Suppressor macrophage treated with lipopolysaccharide for 1 hour (primary cell): ENCODE results near the gene DND1.
A peak's percentile ranks its signal among the peaks of the same experiment; 100 is the strongest.
"Not testable (repeated sequence)": the region's sequence is repeated elsewhere in the genome, so short reads cannot be mapped to it uniquely, and the experiment has no call there.

Experiments used
- DNase-seq, 3 donors: peaks; one replicate each; pipeline ENCODE4 v3.0.0-alpha.2; 2020 to 2022

DND1 gene

GRCh38 chr5:140673187-140673976 lies at the start of gene DND1:
TSS of gene DND1 (minus strand) at chr5:140673576. CDS start at chr5:140673542, 34 bp downstream.
- no peak for DNase-seq

GRCh38 chr5:140721395-140721794 lies 48.0 kb upstream of the DND1 start:
- DNase-seq, result not testable (repeated sequence)

DNA sequence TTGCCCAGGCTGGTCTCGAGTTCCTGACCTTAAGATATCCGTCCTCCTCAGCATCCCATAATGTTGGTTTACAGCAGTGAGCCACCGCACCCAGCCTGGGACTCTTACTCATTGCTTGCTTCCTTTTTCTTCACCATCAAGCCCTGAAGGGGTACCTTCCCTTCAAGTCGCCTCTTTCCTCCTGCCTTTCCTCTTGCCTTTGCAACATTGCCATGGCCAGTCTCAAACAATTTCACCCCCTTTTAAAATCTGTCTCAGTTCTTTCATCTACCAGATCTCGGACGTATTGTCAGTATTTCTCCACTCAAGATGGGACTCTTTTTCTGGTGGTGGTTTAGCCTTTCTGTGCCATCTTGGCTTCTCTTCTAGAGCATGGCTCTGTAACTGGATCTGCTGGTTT lies 47.4 kb upstream of the DND1 start:
- not testable (repeated sequence) for DNase-seq

- DNase-seq, result no peak
Observed at GRCh38 chr5:140718266-140718592, 44.9 kb upstream of the DND1 start.

GRCh38 chr5:140716238-140716637 lies 42.9 kb upstream of the DND1 start:
- not testable (repeated sequence) for DNase-seq

DNA sequence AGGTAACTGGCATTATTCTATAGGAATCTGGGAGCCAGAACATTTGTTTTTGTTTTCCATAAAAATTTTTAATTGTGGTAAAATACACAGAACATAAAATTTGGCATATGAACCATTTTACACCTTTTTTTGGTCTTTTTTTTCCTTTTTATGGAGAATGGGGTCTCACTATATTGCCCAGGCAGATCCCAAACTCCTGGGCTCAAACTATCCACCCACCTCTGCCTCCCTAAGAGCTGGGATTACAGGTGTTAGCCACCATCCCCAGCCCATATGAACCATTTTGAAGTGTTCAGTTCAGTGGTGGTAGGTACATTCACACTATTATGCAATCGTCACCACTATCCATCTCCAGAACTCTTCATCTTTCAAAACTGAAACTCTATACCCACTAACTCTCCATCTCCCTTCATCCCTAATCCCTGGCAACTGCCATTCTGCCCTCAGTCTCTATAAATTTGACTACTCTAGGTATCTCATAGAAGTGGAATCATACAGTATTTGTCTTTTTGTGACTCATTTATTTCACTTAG lies 40.3 kb upstream of the DND1 start:
- no peak for DNase-seq

GRCh38 chr5:140711794-140712193 lies 38.4 kb upstream of the DND1 start:
- DNase-seq, result no peak

DNA sequence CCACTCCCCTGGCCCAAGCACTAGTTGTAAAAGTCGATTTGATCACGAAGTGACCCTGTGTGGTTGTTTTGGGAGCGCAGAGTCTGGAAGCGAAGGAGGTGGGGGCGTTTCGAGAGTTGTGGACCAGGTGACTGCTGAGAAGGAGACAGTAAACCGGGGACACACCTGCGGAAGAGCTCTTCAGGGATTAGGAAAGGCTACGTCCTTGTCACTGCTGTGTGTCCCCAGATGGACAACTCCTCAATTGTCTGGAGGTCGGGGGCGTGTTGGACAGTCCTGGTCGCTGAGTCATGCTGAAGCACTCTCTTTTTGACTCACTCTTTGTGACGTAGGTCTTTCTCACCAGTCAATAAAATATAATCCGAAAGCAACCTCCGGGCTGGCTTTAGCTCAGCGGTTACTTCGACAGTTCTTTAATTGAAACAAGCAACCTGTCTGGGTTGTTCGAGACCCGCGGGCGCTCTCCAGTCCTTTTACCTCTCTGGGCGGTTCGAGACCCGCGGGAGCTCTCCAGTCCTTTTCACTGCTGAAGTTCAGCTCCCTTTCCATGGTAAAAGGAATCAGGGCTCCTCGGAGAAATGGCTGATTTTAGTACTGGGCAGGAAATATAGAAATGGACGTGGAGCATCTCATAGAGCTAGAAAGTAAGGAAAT lies 37.6 kb upstream of the DND1 start:
- peak; percentile 95 to 99 (median 99) for DNase-seq

- DNase-seq, result not testable (repeated sequence)
Observed at GRCh38 chr5:140708787-140709186, 35.4 kb upstream of the DND1 start.

- no peak for DNase-seq
Observed at GRCh38 chr5:140707812-140708211, 34.4 kb upstream of the DND1 start.

GRCh38 chr5:140700177-140701144 lies 27.1 kb upstream of the DND1 start, which contains the start of gene ZMAT2:
TSS of gene ZMAT2 (plus strand) at chr5:140700447. CDS start at chr5:140700461, 14 bp downstream.
- peak; percentile 95 to 99 (median 98) for DNase-seq

DNA sequence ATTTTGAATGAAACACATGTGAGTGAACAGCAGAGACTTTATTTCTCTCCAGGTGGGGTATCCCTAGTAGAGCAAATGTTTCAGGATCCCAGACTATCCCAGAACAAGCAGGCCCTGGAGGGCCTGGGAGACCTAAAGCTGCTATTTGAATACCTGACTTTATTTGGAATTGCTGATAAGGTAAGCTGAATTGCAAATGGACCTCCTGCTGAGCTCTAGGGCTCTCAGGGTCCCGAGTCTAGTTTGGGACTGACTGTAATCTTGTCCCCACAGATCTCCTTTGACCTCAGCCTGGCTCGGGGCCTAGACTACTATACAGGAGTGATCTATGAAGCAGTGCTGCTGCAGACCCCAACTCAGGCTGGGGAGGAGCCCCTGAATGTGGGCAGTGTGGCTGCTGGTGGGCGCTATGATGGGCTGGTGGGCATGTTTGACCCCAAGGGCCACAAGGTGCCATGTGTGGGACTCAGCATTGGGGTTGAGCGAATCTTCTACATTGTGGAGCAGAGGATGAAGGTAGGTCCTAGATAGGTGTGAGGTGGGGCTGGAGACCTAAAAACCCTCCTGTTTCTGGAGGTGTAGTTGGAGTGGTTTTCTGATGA lies 23.6 kb upstream of the DND1 start:
- DNase-seq, result no peak

- DNase-seq, result no peak
Observed at GRCh38 chr5:140694276-140694675, 20.9 kb upstream of the DND1 start.

GRCh38 chr5:140690941-140691924 lies 17.9 kb upstream of the DND1 start, which contains the start of the genes HARS1 and HARS2:
TSS of gene HARS1 (minus strand) at chr5:140691370. CDS start at chr5:140691304, 66 bp downstream.
TSS of gene HARS2 (plus strand) at chr5:140691455. CDS start at chr5:140691649, 194 bp downstream.
- DNase-seq, result peak; percentile 94 to 97 (median 96)

DNA sequence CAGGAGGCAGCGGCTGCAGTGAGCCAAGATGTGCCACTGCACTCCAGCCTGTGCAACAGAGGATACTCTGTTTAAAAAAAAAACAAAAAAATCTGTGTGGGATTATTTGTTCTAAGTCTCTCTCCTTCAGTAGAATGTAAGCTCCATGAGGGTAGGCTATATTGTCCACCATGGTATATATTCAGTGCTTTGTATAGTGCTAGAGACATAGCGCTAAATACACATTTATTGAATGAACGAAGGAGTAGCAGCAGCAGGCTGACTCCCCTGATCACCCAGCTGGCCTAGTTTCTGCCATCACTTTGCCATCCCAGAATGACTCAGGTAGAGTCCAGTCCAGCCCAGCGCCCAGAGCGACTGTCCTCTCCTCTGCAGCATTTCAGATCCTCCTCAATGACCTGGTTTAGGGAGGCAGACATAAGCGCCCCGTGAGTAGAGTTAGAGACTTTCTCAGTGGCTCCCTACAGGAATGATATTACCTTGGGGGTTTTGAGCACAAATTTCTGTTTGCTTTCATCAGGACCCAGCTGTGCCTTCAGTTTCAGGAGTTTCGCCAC lies 17.1 kb upstream of the DND1 start:
- DNase-seq, result no peak

GRCh38 chr5:140678993-140679392 lies 5.6 kb upstream of the DND1 start:
- DNase-seq, result no peak

- DNase-seq, result peak in 2 of 3 donors; percentile 2 to 39
Observed at GRCh38 chr5:140677947-140678346, 4.6 kb upstream of the DND1 start.

DNA sequence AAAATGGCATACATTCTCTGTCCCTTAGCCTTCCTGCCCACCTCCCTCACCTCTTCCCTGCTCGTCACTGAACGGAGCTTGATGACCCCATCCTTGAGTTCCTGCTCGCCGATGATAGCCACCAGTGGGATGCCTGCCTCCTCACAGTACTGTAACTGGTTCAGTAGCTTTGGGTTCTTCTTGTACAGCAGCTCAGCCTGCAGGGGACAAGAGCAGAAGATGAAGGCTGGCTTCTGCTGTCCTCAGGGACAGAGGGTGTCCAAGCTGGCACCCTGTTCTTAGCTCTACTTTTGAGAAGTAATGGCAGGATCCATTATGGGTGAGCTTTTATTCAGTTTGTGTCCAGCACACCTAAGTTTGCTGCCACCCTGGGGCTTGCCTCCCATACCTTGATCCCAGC lies 1.3 kb upstream of the DND1 start:
- no peak for DNase-seq

DNA sequence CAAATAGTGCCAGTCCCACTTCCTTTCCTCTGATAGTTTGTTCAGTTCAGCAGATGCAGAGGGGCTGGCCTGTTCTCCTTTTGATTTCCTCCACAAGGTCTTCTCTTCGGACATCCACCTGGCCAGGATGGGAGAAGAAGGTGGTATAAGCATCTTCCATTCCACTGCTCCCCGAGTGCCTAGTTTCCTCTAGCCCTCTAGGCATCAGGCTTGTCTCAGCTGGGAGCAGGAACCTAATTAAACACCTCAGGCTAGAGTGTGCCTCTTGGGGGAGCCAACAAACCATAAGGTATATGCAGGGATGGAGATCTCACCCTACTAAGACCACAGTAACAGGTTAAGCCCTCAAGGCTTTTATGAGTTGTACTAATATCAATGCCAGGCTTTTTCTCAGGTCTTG lies 835 bp upstream of the DND1 start:
- no peak for DNase-seq

- DNase-seq, result peak; percentile 51 to 75 (median 53)
Observed at GRCh38 chr5:140672455-140673186, 755 bp downstream of the DND1 start.
